NT2/D1 (cell line): Measurements from ENCODE around the gene CERS6.
"Not testable (repeated sequence)": the region's sequence is repeated elsewhere in the genome, so short reads cannot be mapped to it uniquely, and the experiment has no call there.

Source experiments
- DNase-seq: peaks from one replicate; pipeline ENCODE4 v3.0.0-alpha.2; 2011; ENCODE audit warnings: low read depth, low spot score
- H3K27me3 ChIP-seq: 2 replicates; pipeline ENCODE4 v1.6.0; 2011; ENCODE audit warnings: mild to moderate bottlenecking; ENCODE audit not compliant: insufficient read length, insufficient read depth
- H3K36me3 ChIP-seq: 2 replicates; pipeline ENCODE4 v1.6.1; 2011; ENCODE audit warnings: mild to moderate bottlenecking, low read length, mixed read lengths; ENCODE audit not compliant: insufficient read depth, insufficient read length
- H3K4me1 ChIP-seq: 2 replicates; pipeline ENCODE4 v1.5.1; 2011; ENCODE audit not compliant: insufficient read depth, insufficient read length
- H3K4me3 ChIP-seq: 2 replicates; pipeline ENCODE4 v1.5.1; 2011; ENCODE audit warnings: low read depth; ENCODE audit not compliant: insufficient read length
- H3K9ac ChIP-seq: 2 replicates; pipeline ENCODE4 v1.6.0; 2011; ENCODE audit warnings: low read depth; ENCODE audit not compliant: insufficient read length
- H3K9me3 ChIP-seq: 2 replicates; pipeline ENCODE4 v1.5.1; 2011; ENCODE audit warnings: mild to moderate bottlenecking, low read length; ENCODE audit not compliant: insufficient read depth
- SUZ12 ChIP-seq: IDR thresholded peaks from 2 replicates; pipeline ENCODE4 v1.6.1; 2011; ENCODE audit not compliant: insufficient read length, insufficient read depth; ENCODE audit errors: extremely low read depth
- YY1 ChIP-seq: IDR thresholded peaks from 2 replicates; pipeline ENCODE4 v1.6.1; 2011; ENCODE audit not compliant: insufficient read length, insufficient read depth
- ZNF274 ChIP-seq: IDR thresholded peaks from 2 replicates; pipeline ENCODE4 v1.6.1; 2011; ENCODE audit warnings: mild to moderate bottlenecking, low read depth, low read length

CERS6 gene

DNA sequence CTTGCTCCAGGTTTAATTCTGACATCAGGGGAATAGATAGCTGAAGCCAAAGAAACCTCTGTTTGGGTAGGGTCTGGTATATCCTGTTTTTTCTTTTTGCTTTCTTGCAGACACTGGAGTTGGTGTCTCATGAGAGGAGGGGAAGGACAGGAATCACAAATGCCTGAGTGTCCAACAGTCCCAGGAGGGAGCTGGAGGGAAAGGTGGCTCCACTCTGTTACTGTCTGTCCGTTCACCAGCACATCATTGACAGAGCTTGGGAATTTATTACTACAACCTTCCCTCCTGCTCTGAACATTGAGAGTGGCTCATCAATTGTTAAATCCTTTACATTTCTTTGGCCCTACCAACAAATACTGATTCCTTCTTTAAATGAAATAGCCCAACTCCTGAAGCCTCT, 194.1 kb downstream of the CERS6 start:
- no peak overlapping the region for H3K4me3 ChIP-seq
- no peak for DNase-seq
- peaks cover 6% of the 10 kb centered on the region; the same call in 1 of the 2 replicates for H3K9me3 ChIP-seq
- no peaks in the 10 kb centered on the region for H3K27me3 ChIP-seq
- no peaks in the 10 kb centered on the region for H3K4me1 ChIP-seq
- TF ChIP-seq YY1, result no peak
- TF ChIP-seq ZNF274, result no peak
- TF ChIP-seq SUZ12, result no peak
- H3K36me3 ChIP-seq, result no peaks in the 10 kb centered on the region
- H3K9ac ChIP-seq, result no peak overlapping the region

DNA sequence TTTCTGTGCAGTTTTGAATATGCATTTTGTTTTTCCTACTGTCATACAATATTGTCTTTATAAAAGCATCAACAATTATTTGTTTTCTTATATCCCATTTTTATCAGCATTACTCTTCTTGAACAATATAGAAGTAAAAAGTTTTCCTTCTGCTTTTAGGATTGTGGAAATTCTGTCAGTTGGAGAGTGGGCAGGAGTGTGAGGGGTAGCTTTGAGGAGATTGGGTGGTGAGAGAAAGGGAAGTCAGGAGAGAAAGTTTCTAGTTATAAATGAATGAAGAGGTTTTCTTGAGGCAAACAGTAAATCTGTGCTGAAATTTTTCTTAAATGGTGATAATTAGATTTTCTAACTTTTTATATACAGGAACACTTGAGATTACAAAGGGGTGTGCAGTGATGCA, 194.7 kb downstream of the CERS6 start:
- Histone ChIP-seq H3K4me1 (no peaks in the 10 kb centered on the region), H3K4me3 (no peak overlapping the region), H3K9me3 (peaks cover 2% of the 10 kb centered on the region; the same call in 1 of the 2 replicates), H3K27me3 (no peaks in the 10 kb centered on the region), H3K9ac (no peak overlapping the region), H3K36me3 (no peaks in the 10 kb centered on the region)
- TF ChIP-seq SUZ12 (no peak), ZNF274 (no peak), YY1 (no peak)
- DNase-seq, result no peak

DNA sequence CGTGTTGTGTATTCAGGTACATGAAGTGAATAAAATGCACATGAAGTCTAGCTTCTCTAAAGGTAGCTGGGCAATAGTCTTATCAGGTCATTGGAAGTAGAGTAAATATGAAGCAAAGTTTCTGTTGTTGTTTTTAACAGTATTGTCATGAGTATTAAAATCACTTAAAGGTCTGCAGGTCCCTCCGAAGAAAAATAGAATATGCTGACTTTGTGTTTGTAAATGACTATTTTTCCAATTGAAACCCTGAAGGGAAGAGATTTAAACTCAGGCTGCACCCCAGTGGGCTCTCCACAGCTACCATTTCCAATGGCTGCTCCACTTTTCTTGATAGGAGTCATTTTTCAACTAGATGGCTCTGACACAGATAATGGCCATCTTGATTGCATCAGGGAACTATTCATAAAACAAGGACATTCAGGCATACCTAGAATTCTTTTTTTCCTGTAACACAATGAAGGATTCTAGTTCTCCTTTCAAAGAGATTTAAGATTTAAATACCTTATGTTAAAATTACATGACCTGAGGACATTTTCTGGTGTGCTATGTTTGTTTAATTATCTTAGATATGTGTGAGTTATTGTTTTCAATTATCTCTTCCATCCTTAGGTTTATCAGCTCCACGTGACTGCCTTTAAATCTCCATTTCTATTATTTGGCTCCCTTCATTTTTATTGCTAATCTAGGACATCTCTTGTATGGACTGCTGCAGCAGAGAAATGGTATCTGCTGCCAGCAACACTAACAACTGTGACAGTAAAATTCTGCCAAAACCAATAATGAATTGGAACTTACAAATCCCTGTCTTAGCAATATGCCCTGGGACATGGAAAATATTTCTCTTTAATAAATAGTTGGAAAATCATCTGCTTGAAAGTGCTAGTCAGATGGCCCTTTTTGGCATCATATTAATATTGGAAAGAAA, 197.2 kb downstream of the CERS6 start:
- TF ChIP-seq SUZ12 (no peak), YY1 (no peak), ZNF274 (no peak)
- H3K4me3 ChIP-seq, result no peak overlapping the region
- DNase-seq, result no peak

DNA sequence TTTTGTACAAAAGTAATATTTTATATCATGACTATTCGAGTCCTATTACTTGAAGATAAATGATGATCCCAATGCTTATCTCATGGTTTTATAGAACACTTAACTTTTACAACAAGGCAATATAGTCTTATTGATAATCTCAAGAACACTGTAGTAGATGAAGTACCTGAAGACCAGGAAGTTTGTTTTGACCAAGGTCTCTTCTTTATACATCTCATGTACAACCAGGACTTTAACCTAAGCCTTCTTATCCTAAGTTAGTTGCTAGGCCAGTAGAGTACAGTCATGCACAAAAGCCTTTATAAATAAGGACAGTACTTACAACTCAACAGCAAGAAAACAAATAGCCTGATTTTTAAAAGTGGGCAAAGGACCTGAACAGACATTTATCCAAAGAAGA, 198.6 kb downstream of the CERS6 start:
- DNase-seq, result no peak
- H3K4me3 ChIP-seq, result no peak overlapping the region
- H3K9ac ChIP-seq, result no peak overlapping the region
- no peaks in the 10 kb centered on the region for H3K4me1 ChIP-seq
- TF ChIP-seq ZNF274, result no peak
- no peak for TF ChIP-seq SUZ12
- TF ChIP-seq YY1, result no peak
- H3K9me3 ChIP-seq, result no peaks in the 10 kb centered on the region
- H3K36me3 ChIP-seq, result no peaks in the 10 kb centered on the region
- H3K27me3 ChIP-seq, result no peaks in the 10 kb centered on the region

More for the DNA sequence above, 197.2 kb downstream of the CERS6 start:
- no peaks in the 10 kb centered on the region for H3K4me1 ChIP-seq
- H3K36me3 ChIP-seq, result no peaks in the 10 kb centered on the region
- H3K27me3 ChIP-seq, result no peaks in the 10 kb centered on the region
- no peak overlapping the region for H3K9ac ChIP-seq
- H3K9me3 ChIP-seq, result no peaks in the 10 kb centered on the region

DNA sequence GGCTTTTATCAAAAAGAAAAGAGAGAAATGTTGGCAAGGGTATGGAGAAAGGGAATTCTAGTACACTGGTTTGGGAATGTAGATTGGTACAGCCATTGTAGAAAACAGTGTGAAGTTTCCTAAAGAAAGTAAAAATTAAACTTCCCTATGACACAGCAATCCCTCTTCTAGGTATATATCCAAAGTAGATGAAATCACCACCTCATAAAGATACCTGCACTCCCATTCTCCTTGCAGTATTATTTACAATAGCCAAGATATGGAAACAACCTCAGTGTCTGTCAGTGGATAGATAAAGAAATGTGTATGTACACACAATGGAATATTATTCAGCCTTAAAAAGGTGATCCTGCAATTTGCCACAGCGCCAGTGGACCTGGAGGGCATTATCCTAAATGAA, 199.1 kb downstream of the CERS6 start:
- H3K27me3 ChIP-seq, result no peaks in the 10 kb centered on the region
- H3K4me1 ChIP-seq, result no peaks in the 10 kb centered on the region
- no peak for TF ChIP-seq ZNF274
- TF ChIP-seq SUZ12, result no peak
- TF ChIP-seq YY1, result no peak
- DNase-seq, result no peak
- H3K9ac ChIP-seq, result no peak overlapping the region
- H3K36me3 ChIP-seq, result no peaks in the 10 kb centered on the region
- no peak overlapping the region for H3K4me3 ChIP-seq
- H3K9me3 ChIP-seq, result no peaks in the 10 kb centered on the region

DNA sequence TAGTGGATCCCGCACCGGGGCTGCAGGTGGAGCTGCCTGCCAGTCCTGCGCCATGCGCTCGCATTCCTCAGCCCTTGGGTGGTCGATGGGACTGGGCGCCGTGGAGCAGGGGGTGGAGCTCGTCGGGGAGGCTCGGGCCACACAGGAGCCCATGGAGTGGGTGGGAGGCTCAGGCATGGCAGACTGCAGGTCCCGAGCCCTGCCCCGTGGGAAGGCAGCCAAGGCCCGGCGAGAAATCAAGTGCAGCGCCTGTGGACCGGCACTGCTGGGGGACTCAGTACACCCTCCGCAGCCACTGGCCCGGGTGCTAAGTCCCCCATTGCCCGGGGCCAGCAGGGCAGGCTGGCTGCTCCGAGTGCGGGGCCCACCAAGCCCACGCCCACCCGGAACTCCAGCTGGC, 201.3 kb downstream of the CERS6 start:
- not testable (repeated sequence) for H3K9me3 ChIP-seq, H3K9ac ChIP-seq, H3K4me1 ChIP-seq, DNase-seq, H3K27me3 ChIP-seq, H3K36me3 ChIP-seq, H3K4me3 ChIP-seq

DNA sequence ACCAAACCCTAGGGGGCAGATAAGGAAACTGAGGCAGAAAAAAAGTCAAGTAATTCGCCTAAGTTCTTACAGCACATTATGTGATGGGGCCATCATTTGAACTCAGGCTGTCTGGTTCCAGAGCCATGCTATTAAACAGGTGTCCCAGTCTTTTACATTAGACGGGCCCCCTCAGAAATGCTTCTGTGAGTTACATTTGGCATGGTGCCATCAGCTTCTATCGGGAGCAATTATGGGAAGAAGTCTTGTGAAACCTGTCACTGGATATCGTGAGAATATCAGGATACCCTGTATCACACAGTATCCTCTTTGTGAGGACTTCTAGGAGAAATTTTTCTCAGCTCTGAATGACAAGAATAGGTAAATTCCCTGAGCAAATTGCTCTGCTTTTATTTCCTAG, 202.6 kb downstream of the CERS6 start:
- Histone ChIP-seq H3K9me3 (no peaks in the 10 kb centered on the region), H3K9ac (no peak overlapping the region), H3K27me3 (no peaks in the 10 kb centered on the region), H3K4me1 (no peaks in the 10 kb centered on the region), H3K4me3 (no peak overlapping the region), H3K36me3 (no peaks in the 10 kb centered on the region)
- no peak for DNase-seq
- TF ChIP-seq SUZ12 (no peak), ZNF274 (no peak)
